ENCODE measurements around the gene GRB14. TPM values are rescaled to one million over a fixed set of nuclear protein-coding genes. Genes with fewer than 3 reads are reported as not detected.

Gene GRB14
- total RNA-seq, 1 donor: 6.9 TPM

- TF ChIP-seq CTCF (IDR thresholded peaks at IDR 0.05; ENCODE audit: insufficient read depth, low read length): no peak
- no peak for DNase-seq (ENCODE audit: low read depth)
- H3K4me3 ChIP-seq (ENCODE audit: low read depth, low read length): no peak overlapping the region
These were observed 75.8 kb downstream of the GRB14 start for GRCh38 chr2:164545484-164545883.

GRCh38 chr2:164542581-164543021, 78.7 kb downstream of the GRB14 start:
- H3K4me3 ChIP-seq (ENCODE audit: low read depth, low read length): no peak overlapping the region
- peak; percentile 86 for DNase-seq (ENCODE audit: low read depth)
- TF ChIP-seq CTCF (IDR thresholded peaks at IDR 0.05; ENCODE audit: insufficient read depth, low read length): no peak

DNA sequence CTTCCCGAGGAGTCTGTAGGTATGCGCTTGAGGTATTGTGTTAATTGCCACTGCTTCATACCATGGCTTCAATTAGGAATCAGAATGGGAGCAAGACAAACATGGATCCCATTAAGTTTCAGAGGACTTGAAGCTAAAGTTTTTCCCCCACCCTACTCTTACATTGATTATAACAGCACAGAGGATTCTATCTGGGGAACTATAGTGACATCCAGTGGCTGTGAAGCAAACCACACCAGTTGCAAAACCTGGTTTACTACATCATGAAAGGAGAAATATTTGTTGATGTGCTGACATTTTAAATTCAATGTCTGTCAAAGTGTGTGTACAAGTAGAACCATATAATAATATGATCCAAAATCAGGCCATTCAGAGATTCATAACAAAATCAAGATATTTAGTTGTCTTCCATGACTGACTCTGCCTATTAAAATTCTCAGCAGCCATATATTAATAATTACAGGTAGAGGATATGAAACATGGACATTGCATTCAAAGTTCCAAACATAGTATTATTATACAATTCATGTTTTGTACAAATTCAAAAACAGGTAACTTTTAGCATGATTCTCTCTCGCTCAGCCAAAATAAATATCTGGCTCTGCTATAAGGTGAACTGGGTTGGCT, 82.9 kb downstream of the GRB14 start:
- TF ChIP-seq CTCF (IDR thresholded peaks at IDR 0.05; ENCODE audit: insufficient read depth, low read length): peak; percentile 79
- peak; percentile 67 for DNase-seq (ENCODE audit: low read depth)

DNA sequence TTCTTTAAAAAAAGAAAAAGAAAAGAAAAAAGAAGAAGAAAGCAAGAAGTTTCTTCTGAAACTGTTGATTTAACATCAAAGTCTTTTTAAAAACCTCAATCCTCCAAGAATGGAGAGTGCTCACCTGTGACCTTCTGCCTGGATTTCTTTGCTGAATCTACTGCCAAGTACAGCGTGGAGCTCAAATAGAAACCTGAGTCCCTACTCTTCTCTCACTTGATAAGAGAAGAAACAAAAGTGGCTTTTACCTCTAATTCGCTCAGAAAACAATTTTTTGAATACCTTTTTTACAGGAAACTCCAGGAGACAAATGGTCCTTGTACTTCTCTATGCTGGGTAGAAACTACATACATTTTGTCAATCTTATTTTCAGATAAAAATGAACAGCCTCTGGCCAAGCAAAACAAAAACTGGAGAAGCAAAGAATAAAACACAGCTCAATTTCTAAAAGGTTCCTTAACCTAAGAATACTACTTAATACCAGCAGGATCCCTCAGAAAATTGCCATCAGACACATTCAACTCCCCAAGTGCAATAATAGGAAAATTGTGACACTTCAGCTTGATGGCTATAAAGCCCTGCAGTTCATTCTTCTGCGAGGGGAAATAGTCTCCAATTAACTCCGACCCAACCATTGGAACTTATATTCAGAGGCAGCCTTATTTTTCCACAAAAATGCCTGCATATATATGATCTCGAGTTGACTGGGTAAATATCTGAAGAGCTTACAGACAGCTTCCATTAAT, 85.8 kb downstream of the GRB14 start:
- DNase-seq (ENCODE audit: low read depth): no peak
- TF ChIP-seq CTCF (IDR thresholded peaks at IDR 0.05; ENCODE audit: insufficient read depth, low read length): no peak

More for the DNA sequence above, 82.9 kb downstream of the GRB14 start:
- no peak overlapping the region for H3K4me3 ChIP-seq (ENCODE audit: low read depth, low read length)

DNA sequence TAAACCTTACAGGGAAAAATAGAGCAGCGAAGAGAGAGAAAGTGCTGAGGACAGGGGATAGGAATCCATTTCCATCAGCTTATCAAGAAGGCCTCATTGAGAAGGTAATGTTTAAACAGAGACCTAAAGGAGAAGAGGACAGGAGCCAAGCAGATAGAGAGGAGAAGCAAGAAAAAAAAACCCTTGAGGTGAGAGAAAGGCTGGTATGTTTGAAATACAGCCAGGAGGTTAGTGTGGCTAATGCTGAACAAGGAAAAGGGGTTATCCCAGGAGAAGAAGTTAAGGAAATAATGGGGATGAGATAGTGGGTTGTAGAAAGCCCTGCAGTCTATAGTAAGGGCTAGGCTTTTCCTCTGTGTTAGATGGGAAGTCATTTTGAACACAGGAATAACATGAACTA, 90.8 kb downstream of the GRB14 start:
- H3K4me3 ChIP-seq (ENCODE audit: low read depth, low read length): no peak overlapping the region
- no peak for DNase-seq (ENCODE audit: low read depth)
- TF ChIP-seq CTCF (IDR thresholded peaks at IDR 0.05; ENCODE audit: insufficient read depth, low read length): no peak

More for the DNA sequence above, 85.8 kb downstream of the GRB14 start:
- H3K4me3 ChIP-seq (ENCODE audit: low read depth, low read length): no peak overlapping the region

DNA sequence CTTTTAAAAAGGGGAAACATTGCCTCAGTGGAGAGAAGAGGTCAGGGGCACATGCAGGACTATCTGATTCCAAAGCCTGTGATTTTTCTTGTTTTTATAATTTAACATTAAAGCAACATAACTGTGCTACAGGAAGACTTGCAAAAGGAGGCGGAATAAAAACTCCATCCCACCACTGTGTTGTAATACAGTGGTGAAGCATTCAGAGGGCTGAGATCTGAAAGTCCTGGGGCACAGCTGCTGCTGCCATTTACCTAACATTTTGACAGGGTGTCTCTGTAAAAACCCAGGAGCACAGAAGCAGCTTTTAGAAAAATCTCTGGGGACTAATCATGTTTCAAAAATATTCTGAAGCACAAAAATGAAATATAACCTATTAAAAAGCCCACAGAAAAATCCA, 97.6 kb downstream of the GRB14 start:
- TF ChIP-seq CTCF (IDR thresholded peaks at IDR 0.05; ENCODE audit: insufficient read depth, low read length): no peak
- DNase-seq (ENCODE audit: low read depth): no peak
- H3K4me3 ChIP-seq (ENCODE audit: low read depth, low read length): no peak overlapping the region
